Calu3 (cell line): ENCODE results near the gene ELMOD2. TPM values are rescaled to one million over a fixed set of nuclear protein-coding genes. Genes with fewer than 3 reads are reported as not detected.
A peak's percentile ranks its signal among the peaks of the same experiment; 100 is the strongest.

ENCODE experiments used
- BruUV-seq: library from RNA; stranded (reverse); fragments of 400-500 nt; replicated peaks from 2 replicates; lab custom pipeline; 2021; lab: Mats Ljungman, UMichigan
- CTCF ChIA-PET: fragments of 300-600 bp; sonication (Branson Sonifier 250); formaldehyde crosslinking; loops from one replicate; lab custom pipeline; 2022; ENCODE audit warnings: antibody characterized with exemption; lab: Charles Lee
- DNase-seq: peaks from one replicate; pipeline ENCODE4 v3.0.0; 2022
- H3K27ac Mint-ChIP-seq: one replicate; pipeline ENCODE4 v1.8.0; 2022; ENCODE audit warnings: mixed read lengths; ENCODE audit not compliant: unreplicated experiment
- H3K27me3 Mint-ChIP-seq: one replicate; pipeline ENCODE4 v1.8.0; 2022; ENCODE audit warnings: mixed read lengths; ENCODE audit not compliant: unreplicated experiment
- H3K36me3 Mint-ChIP-seq: one replicate; pipeline ENCODE4 v1.8.0; 2022; ENCODE audit warnings: mild to moderate bottlenecking, moderate library complexity, mixed read lengths; ENCODE audit not compliant: insufficient read depth, unreplicated experiment
- H3K4me1 Mint-ChIP-seq: one replicate; pipeline ENCODE4 v1.8.0; 2022; ENCODE audit warnings: mild to moderate bottlenecking, low read depth, mixed read lengths; ENCODE audit not compliant: unreplicated experiment
- H3K4me3 Mint-ChIP-seq: one replicate; pipeline ENCODE4 v1.8.0; 2022; ENCODE audit warnings: mild to moderate bottlenecking, low read depth, moderate library complexity, mixed read lengths; ENCODE audit not compliant: unreplicated experiment
- H3K9me3 Mint-ChIP-seq: one replicate; pipeline ENCODE4 v1.8.0; 2022; ENCODE audit warnings: low read depth, mixed read lengths; ENCODE audit not compliant: unreplicated experiment
- intact Hi-C: fragments of 100-400 bp; cut with micrococcal nuclease; formaldehyde crosslinking; loops from one replicate; pipeline ENCODE4 v1.10.0; 2022; ENCODE audit not compliant: unreplicated experiment
- total RNA-seq: library from RNA; stranded (reverse); gene quantifications from 2 replicates; pipeline ENCODE4 v1.2.3, GENCODE V29; 2022
- TF ChIP-seq, protein P1 (sequence below): fragments of 200-600 bp; IDR thresholded peaks from one replicate; pipeline ENCODE4 v1.8.0; 2022; ENCODE audit warnings: antibody characterized with exemption; ENCODE audit not compliant: unreplicated experiment

Gene ELMOD2
- total RNA-seq, 1 experiment from 2014 or later: 22.5 TPM

DNA sequence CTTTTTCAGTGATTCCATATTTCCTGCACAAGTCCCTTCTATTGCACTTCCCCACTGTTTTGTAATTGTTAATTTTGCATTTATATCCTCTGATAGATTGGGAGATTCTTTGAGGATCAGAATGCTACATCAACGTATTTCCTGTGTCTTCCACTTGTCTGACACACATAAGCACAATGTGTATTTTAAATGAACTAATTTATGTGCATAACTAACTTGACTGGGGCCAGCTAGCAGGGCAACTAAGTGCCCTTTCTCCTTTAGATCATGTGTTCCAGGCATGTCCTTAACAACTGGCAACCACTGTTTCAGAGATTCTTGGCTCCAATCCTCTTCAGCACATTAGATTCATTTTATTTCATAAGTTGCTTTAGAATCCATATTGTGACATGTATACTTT, 60.5 kb downstream of the ELMOD2 start:
- Mint-ChIP-seq H3K27ac (no peak overlapping the region), H3K27me3 (peaks cover 60% of the 10 kb centered on the region), H3K4me3 (no peak overlapping the region), H3K9me3 (no peaks in the 10 kb centered on the region), H3K4me1 (no peaks in the 10 kb centered on the region), H3K36me3 (no peaks in the 10 kb centered on the region)
- CTCF ChIA-PET: no interaction called here
- BruUV-seq: no TSS peak
- TF ChIP-seq, protein P1, sequence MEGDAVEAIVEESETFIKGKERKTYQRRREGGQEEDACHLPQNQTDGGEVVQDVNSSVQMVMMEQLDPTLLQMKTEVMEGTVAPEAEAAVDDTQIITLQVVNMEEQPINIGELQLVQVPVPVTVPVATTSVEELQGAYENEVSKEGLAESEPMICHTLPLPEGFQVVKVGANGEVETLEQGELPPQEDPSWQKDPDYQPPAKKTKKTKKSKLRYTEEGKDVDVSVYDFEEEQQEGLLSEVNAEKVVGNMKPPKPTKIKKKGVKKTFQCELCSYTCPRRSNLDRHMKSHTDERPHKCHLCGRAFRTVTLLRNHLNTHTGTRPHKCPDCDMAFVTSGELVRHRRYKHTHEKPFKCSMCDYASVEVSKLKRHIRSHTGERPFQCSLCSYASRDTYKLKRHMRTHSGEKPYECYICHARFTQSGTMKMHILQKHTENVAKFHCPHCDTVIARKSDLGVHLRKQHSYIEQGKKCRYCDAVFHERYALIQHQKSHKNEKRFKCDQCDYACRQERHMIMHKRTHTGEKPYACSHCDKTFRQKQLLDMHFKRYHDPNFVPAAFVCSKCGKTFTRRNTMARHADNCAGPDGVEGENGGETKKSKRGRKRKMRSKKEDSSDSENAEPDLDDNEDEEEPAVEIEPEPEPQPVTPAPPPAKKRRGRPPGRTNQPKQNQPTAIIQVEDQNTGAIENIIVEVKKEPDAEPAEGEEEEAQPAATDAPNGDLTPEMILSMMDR: no peak
- DNase-seq: no peak
- intact Hi-C loops: no loop called here

DNA sequence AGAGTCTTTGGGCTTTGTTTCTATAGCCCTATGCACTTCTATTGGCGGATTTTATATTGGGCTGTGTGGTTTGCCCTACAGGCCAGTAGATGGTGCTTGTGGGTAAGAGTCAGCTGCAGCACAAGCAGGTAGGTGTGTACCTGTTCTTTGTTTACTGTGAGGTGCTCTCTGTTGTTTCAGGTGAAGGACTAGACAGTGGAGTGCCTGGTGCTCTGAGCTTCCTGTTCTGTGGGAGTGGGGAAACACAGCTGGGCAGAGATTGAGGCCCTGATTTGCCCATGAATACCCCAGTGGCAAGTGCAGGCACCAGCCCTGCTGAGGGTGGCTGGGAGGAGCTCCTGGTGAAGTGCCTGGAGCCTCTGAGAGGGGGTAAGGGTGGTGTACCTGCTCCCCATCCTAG, 71.1 kb downstream of the ELMOD2 start:
- Mint-ChIP-seq H3K4me1 (no peaks in the 10 kb centered on the region), H3K4me3 (no peak overlapping the region), H3K36me3 (no peaks in the 10 kb centered on the region), H3K27me3 (peaks cover 45% of the 10 kb centered on the region), H3K27ac (no peak overlapping the region), H3K9me3 (no peaks in the 10 kb centered on the region)
- CTCF ChIA-PET: interaction anchor here (0.6 to 1.8 kb wide), 6 partner anchors 10 to 1026 kb away, joined by 3 to 14 read pairs (median 4); no protein-coding TSS in a partner anchor
- no TSS peak for BruUV-seq
- intact Hi-C loops: loop anchor here (1.0 kb wide), 1 partner anchor 256 kb away; no protein-coding TSS in a partner anchor
- TF ChIP-seq, protein P1: peak; percentile 63
- peak; percentile 39 for DNase-seq

DNA sequence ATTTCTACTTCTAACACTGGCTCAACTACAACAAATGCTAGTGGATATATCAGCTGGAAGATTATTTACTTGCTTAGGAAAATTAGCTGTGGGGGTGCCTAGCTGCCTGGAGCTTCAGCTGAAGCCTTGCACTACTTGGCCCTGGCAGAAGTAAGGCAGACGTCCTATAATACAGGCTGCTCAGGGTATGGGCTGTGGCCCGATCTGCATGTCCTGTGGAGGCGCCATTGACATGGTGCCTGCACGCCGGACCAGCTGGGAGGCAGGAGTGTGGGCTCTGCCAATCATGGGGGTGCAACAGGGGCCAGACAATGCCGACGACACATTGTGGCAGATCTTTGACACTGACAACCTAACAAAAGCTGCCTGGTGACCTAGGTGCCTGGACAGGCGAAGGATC, 76.4 kb downstream of the ELMOD2 start:
- H3K36me3 Mint-ChIP-seq: no peaks in the 10 kb centered on the region
- CTCF ChIA-PET: interaction anchor here (0.6 kb wide), 1 partner anchor 47 kb away, joined by 3 read pairs; no protein-coding TSS in a partner anchor
- intact Hi-C loops: no loop called here
- no peak overlapping the region for H3K4me3 Mint-ChIP-seq
- peaks cover 36% of the 10 kb centered on the region for H3K27me3 Mint-ChIP-seq
- BruUV-seq: no TSS peak
- TF ChIP-seq, protein P1: no peak
- no peak overlapping the region for H3K27ac Mint-ChIP-seq
- no peaks in the 10 kb centered on the region for H3K9me3 Mint-ChIP-seq
- DNase-seq: no peak
- no peaks in the 10 kb centered on the region for H3K4me1 Mint-ChIP-seq

DNA sequence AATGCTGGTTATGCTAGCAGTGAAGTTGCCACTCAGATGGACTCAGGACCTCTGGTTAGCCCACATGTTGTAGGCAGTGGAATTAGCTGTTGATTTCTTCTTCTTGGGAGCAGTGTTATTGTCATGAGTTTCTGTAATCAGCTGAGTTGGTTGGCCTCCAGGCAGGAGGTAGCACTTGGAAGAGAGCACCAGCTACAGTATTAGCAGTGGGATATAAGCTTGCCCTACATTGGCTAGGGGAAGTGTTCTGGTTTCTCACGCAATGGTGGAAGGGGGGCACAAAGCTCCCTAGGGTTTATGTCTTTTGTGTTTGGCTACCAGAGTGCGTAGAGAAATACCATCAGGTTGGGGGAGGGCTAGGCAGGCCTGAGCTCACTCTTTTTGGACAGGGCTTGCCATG, 78.7 kb downstream of the ELMOD2 start:
- intact Hi-C loops: no loop called here
- CTCF ChIA-PET: no interaction called here
- no peak for DNase-seq
- H3K27ac Mint-ChIP-seq: no peak overlapping the region
- H3K4me3 Mint-ChIP-seq: no peak overlapping the region
- no peaks in the 10 kb centered on the region for H3K36me3 Mint-ChIP-seq
- BruUV-seq: no TSS peak
- H3K9me3 Mint-ChIP-seq: no peaks in the 10 kb centered on the region
- TF ChIP-seq, protein P1: no peak
- H3K27me3 Mint-ChIP-seq: peaks cover 36% of the 10 kb centered on the region
- no peaks in the 10 kb centered on the region for H3K4me1 Mint-ChIP-seq
